Neuronal stem cell (in vitro differentiated cells): ENCODE measurements around the gene JPH3.

Experiments used
- DNase-seq: peaks from one replicate; pipeline ENCODE4 v3.0.0-alpha.2; 2013; ENCODE audit warnings: low spot score
- H2AFZ ChIP-seq: one replicate; pipeline ENCODE4 v1.6.1; 2013; ENCODE audit warnings: mild to moderate bottlenecking, low read length, inconsistent platforms
- H2AK5ac ChIP-seq: 2 replicates; pipeline ENCODE4 v1.6.1; 2013; ENCODE audit warnings: low read depth, mild to moderate bottlenecking, inconsistent platforms, low read length, moderate library complexity, mixed read lengths
- H2BK120ac ChIP-seq: 2 replicates; pipeline ENCODE4 v1.6.1; 2013; ENCODE audit warnings: low read depth, mild to moderate bottlenecking, inconsistent platforms, low read length, moderate library complexity, mixed read lengths
- H2BK12ac ChIP-seq: one replicate; pipeline ENCODE4 v1.6.1; 2013; ENCODE audit warnings: low read length, inconsistent platforms
- H2BK15ac ChIP-seq: 2 replicates; pipeline ENCODE4 v1.6.1; 2013; ENCODE audit warnings: mild to moderate bottlenecking, low read length, inconsistent platforms, mixed read lengths
- H2BK5ac ChIP-seq: one replicate; pipeline ENCODE4 v1.6.1; 2013; ENCODE audit warnings: inconsistent platforms, mild to moderate bottlenecking, low read length, moderate library complexity
- H3K14ac ChIP-seq: one replicate; pipeline ENCODE4 v1.6.1; 2013; ENCODE audit warnings: low read length, inconsistent platforms
- H3K18ac ChIP-seq: 2 replicates; pipeline ENCODE4 v1.6.1; 2013; ENCODE audit warnings: low read length, inconsistent platforms
- H3K23ac ChIP-seq: 2 replicates; pipeline ENCODE4 v1.6.1; 2013; ENCODE audit warnings: low read depth, mild to moderate bottlenecking, mixed read lengths, low read length, inconsistent platforms; ENCODE audit not compliant: poor library complexity
- H3K27ac ChIP-seq: replicated peaks from 3 replicates; pipeline ENCODE4 v1.5.1; 2013; ENCODE audit warnings: low read length, inconsistent platforms
- H3K27me3 ChIP-seq, 3 experiments: 2 replicates each; pipeline ENCODE4 v1.6.1; 2013; ENCODE audit warnings: low read length in 3 of 3, mild to moderate bottlenecking in 2 of 3, inconsistent platforms in 1 of 3, low read depth in 1 of 3, mixed read lengths in 1 of 3, moderate library complexity in 1 of 3; ENCODE audit not compliant: control insufficient read depth in 3 of 3, insufficient read depth in 3 of 3
- H3K36me3 ChIP-seq, 2 donors: replicated peaks in 1 of 2; 2 replicates each; pipeline ENCODE4 v1.6.1; 2013; ENCODE audit warnings: low read length in 2 of 2; ENCODE audit not compliant: control insufficient read depth in 2 of 2, insufficient read depth in 2 of 2
- H3K4ac ChIP-seq: 2 replicates; pipeline ENCODE4 v1.6.1; 2013; ENCODE audit warnings: inconsistent platforms, mild to moderate bottlenecking, low read length, moderate library complexity
- H3K4me1 ChIP-seq, 2 donors: 1 replicate in 1 of 2; 2 replicates in 1 of 2; pipeline ENCODE4 v1.6.1; 2013; ENCODE audit warnings: low read length in 2 of 2, low read depth in 1 of 2; ENCODE audit not compliant: control insufficient read depth in 2 of 2, insufficient read depth in 1 of 2
- H3K4me2 ChIP-seq: one replicate; pipeline ENCODE4 v1.6.1; 2013; ENCODE audit warnings: mild to moderate bottlenecking, low read length, inconsistent platforms; ENCODE audit not compliant: insufficient read depth, poor library complexity, severe bottlenecking
- H3K4me3 ChIP-seq, 2 donors: 2 replicates each; pipeline ENCODE4 v1.5.1; 2013; ENCODE audit warnings: low read length in 2 of 2, mild to moderate bottlenecking in 2 of 2, inconsistent platforms in 1 of 2, moderate library complexity in 1 of 2
- H3K79me1 ChIP-seq: one replicate; pipeline ENCODE4 v1.6.1; 2013; ENCODE audit warnings: low read depth, mild to moderate bottlenecking, inconsistent platforms, low read length, moderate library complexity
- H3K9ac ChIP-seq: one replicate; pipeline ENCODE4 v1.6.1; 2013; ENCODE audit warnings: mild to moderate bottlenecking, low read depth, low read length, inconsistent platforms; ENCODE audit not compliant: poor library complexity
- H3K9me3 ChIP-seq, 2 donors: replicated peaks in 1 of 2; 2 replicates each; pipeline versions ENCODE3 to v1.6.1; 2013; ENCODE audit warnings: low read length in 2 of 2, mild to moderate bottlenecking in 2 of 2, inconsistent platforms in 1 of 2, low read depth in 1 of 2, mixed read lengths in 1 of 2, moderate library complexity in 1 of 2; ENCODE audit not compliant: control insufficient read depth in 2 of 2, insufficient read depth in 1 of 2
- H4K8ac ChIP-seq: one replicate; pipeline ENCODE4 v1.6.1; 2013; ENCODE audit warnings: low read depth, mild to moderate bottlenecking, inconsistent platforms, low read length, moderate library complexity
- H4K91ac ChIP-seq: one replicate; pipeline ENCODE4 v1.6.1; 2013; ENCODE audit warnings: low read length, low read depth, mild to moderate bottlenecking, inconsistent platforms; ENCODE audit not compliant: poor library complexity
- WGBS, 2 donors: extraction: QIAGEN DNeasy Blood & Tissue Kit; methylation state at CpG; one replicate each; pipeline ENCODE4 v1.1.7; 2013; ENCODE audit warnings: missing lambda C conversion rate in 2 of 2, mixed read lengths in 1 of 2; ENCODE audit not compliant: insufficient read length in 2 of 2, insufficient replicate concordance in 1 of 2; ENCODE audit errors: extremely low coverage in 2 of 2; 5-methylcytosine and 5-hydroxymethylcytosine counted together

Gene JPH3

DNA sequence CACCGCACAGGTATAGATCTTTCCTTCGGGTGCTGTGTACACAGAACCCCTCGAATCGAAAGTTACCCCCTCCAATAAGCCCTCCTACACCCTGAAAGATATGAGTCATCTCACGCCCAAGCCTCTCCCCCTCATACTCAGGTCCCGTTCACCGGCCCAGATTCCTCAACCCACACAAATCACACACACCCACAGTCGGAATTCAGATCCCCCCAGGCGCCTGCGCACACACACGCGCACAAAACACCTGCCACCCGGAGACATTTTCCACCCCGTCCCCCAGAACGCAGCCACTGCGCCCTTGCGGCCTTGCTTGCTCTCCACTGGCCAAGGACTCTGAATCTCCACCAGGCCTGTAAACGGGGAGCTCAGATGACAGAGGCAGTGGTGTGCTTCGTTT lies 4.9 kb downstream of the JPH3 start:
- no peak overlapping the region for H3K4me2 ChIP-seq
- no peak overlapping the region for H4K8ac ChIP-seq
- no peak overlapping the region for H3K27ac ChIP-seq
- no peak overlapping the region for H2BK120ac ChIP-seq
- WGBS, 2 donors: no CpG with 5 or more reads among the region's 19 CpGs
- H3K4me3 ChIP-seq: no peak overlapping the region
- H3K14ac ChIP-seq: no peak overlapping the region
- no peak overlapping the region for H4K91ac ChIP-seq
- H3K18ac ChIP-seq: no peak overlapping the region
- no peak overlapping the region for H3K23ac ChIP-seq
- no peaks in the 10 kb centered on the region for H3K36me3 ChIP-seq
- peaks cover 5 to 12% of the 10 kb centered on the region in 2 donors for H3K4me1 ChIP-seq
- H3K9ac ChIP-seq: no peak overlapping the region
- no peak overlapping the region for H2AFZ ChIP-seq
- peaks cover 7% of the 10 kb centered on the region for H3K79me1 ChIP-seq
- no peak overlapping the region for H2AK5ac ChIP-seq
- peaks cover 0 to 59% (median 23%) of the 10 kb centered on the region in 3 experiments for H3K27me3 ChIP-seq
- H2BK5ac ChIP-seq: no peak overlapping the region
- H3K4ac ChIP-seq: no peak overlapping the region
- H3K9me3 ChIP-seq: no peaks in the 10 kb centered on the region
- H2BK12ac ChIP-seq: no peak overlapping the region
- H2BK15ac ChIP-seq: no peak overlapping the region
- no peak for DNase-seq

DNA sequence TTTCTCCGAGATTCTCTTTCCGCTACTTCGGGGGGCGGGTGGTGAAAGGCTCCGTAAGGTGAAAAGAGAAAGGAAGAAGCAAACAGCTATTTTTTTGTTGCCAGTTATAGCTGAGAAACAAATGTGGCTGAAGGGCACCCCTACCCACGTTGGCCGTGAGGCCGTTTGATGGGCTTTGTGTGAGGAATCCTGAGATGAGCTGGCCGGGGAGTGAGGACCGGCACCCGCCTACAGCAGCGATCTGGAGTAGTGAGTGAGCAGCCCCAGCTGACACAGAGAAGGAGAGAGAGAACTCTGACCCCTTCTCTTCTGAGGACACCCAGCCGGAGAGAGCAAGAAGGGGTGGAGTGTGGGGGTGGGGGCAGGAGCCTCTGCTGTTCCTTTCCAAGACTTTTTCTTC lies 5.6 kb downstream of the JPH3 start:
- H3K27me3 ChIP-seq: peaks cover 0 to 58% (median 23%) of the 10 kb centered on the region in 3 experiments
- H3K27ac ChIP-seq: no peak overlapping the region
- H4K91ac ChIP-seq: no peak overlapping the region
- no peak overlapping the region for H4K8ac ChIP-seq
- H2BK15ac ChIP-seq: no peak overlapping the region
- H2BK5ac ChIP-seq: no peak overlapping the region
- no peaks in the 10 kb centered on the region for H3K36me3 ChIP-seq
- H3K9me3 ChIP-seq: no peaks in the 10 kb centered on the region
- no peak overlapping the region for H2BK12ac ChIP-seq
- no peak overlapping the region for H2AFZ ChIP-seq
- H3K14ac ChIP-seq: no peak overlapping the region
- DNase-seq: no peak
- H3K23ac ChIP-seq: no peak overlapping the region
- H3K4me1 ChIP-seq: peaks cover 5 to 12% of the 10 kb centered on the region in 2 donors
- H3K4me3 ChIP-seq: no peak overlapping the region
- no peak overlapping the region for H2BK120ac ChIP-seq
- H2AK5ac ChIP-seq: no peak overlapping the region
- H3K79me1 ChIP-seq: peaks cover 7% of the 10 kb centered on the region
- WGBS, 2 donors: no CpG with 5 or more reads among the region's 13 CpGs
- H3K4me2 ChIP-seq: no peak overlapping the region
- H3K18ac ChIP-seq: no peak overlapping the region
- no peak overlapping the region for H3K9ac ChIP-seq
- H3K4ac ChIP-seq: no peak overlapping the region

DNA sequence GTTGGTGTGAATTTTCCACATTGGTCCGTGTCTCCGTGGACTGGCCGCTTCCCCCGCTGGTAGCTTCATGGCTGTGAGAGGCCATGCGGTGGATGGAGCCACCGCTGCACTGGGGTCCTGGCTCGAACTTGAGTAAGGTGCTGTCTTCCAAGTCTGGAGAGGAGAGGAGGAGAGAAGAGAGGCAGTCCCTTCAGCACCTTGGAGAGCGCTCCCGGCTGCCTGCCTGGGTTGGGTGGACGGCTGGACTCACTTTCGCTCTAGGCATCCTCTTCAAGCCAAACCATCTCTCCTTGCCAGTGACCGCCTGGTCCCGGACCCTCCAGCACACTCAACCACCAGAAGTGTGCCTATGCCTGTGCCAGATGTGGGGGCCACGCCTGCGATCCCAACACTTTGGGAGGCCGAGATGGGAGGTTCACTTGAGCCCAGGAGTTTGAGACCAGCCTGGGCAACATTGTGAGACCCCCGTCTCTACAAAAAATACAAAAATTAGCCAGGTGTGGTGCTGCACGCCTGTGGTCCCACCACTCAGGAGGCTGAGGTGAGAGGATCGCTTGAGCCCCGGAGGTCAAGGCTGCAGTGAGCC lies 6.2 kb downstream of the JPH3 start:
- no peak overlapping the region for H2AFZ ChIP-seq
- no peak overlapping the region for H2BK12ac ChIP-seq
- H3K27ac ChIP-seq: no peak overlapping the region
- H3K23ac ChIP-seq: no peak overlapping the region
- no peak overlapping the region for H2BK120ac ChIP-seq
- DNase-seq: peak; percentile 71
- H3K14ac ChIP-seq: no peak overlapping the region
- peaks cover 3% of the 10 kb centered on the region for H3K79me1 ChIP-seq
- no peak overlapping the region for H3K4me2 ChIP-seq
- WGBS, 2 donors: no CpG with 5 or more reads among the region's 20 CpGs
- no peak overlapping the region for H3K4ac ChIP-seq
- H3K9ac ChIP-seq: no peak overlapping the region
- no peak overlapping the region for H4K91ac ChIP-seq
- H2BK15ac ChIP-seq: no peak overlapping the region
- H3K4me1 ChIP-seq: peaks cover 0 to 10% of the 10 kb centered on the region in 2 donors
- no peaks in the 10 kb centered on the region for H3K9me3 ChIP-seq
- peaks cover 0 to 52% (median 18%) of the 10 kb centered on the region in 3 experiments for H3K27me3 ChIP-seq
- H3K18ac ChIP-seq: no peak overlapping the region
- no peak overlapping the region for H2BK5ac ChIP-seq
- H3K4me3 ChIP-seq: no peak overlapping the region
- no peak overlapping the region for H2AK5ac ChIP-seq
- no peaks in the 10 kb centered on the region for H3K36me3 ChIP-seq
- H4K8ac ChIP-seq: no peak overlapping the region

DNA sequence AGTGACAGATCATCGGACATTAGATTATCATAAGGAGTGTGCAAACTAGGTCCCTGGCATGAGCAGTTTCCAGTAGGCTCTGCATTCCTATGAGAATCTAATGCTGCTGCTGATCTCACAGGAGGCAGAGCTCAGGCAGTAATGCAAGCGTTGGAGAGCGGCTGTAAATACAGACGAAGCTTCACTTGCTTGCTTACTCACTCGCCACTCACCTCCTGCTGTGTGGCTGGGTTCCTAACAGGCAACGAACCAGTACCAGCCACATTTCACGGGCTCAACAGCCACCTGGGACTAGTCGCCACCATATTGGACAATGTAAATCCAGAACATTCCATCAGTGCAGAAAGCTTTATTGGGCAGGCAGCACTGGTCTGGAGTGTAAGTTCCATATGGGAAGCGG lies 7.7 kb downstream of the JPH3 start:
- Histone ChIP-seq H3K27ac (no peak overlapping the region), H2BK5ac (no peak overlapping the region), H3K4me1 (no peaks in the 10 kb centered on the region), H3K79me1 (peaks cover under 1% of the 10 kb centered on the region), H3K14ac (no peak overlapping the region), H3K27me3 (peaks cover 0 to 36% (median 3%) of the 10 kb centered on the region in 3 experiments), H3K23ac (no peak overlapping the region), H3K9me3 (no peaks in the 10 kb centered on the region), H3K36me3 (no peaks in the 10 kb centered on the region), H3K18ac (no peak overlapping the region), H2BK12ac (no peak overlapping the region), H4K8ac (no peak overlapping the region), H2BK120ac (no peak overlapping the region), H3K4ac (no peak overlapping the region), H3K9ac (no peak overlapping the region), H3K4me3 (no peak overlapping the region), H3K4me2 (no peak overlapping the region), H2BK15ac (no peak overlapping the region), H2AFZ (no peak overlapping the region), H2AK5ac (no peak overlapping the region), H4K91ac (no peak overlapping the region)
- DNase-seq: no peak
- no CpG with 5 or more reads among the region's 9 CpGs for WGBS, 2 donors
